ENCODE results near the gene DAGLA.

Gene DAGLA

DNA sequence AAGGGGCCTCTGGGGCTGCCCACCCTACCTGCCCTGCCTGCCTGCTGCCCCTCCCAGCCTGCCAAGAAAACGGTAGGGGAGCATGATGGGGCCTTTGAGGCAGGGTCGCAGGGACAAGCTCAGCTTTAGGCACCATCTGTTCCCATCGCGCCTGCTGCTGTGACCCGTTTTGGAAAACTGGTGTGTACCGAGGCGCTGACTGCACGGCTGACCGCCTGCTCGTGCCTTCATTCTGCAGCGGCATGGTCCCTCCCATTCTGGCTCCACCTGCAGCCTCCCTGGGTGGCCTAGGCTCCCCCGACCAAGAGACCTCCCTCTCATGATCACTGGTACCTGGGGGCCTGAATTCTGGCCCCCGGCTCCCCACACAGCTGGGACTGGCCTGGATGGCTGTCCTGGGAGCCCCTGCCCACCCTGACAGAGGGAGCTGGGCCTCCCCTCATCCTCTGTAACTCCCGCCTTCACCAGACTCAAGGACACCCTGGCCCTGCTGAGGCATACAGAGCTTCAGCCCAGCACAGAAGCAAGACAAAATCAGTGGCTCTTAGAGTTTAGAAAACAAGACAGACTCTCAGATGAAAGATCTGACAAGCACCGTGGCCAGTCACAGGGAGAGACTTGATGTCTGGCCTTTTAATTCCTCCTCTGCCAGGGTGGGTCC, 65.7 kb downstream of the DAGLA start:
- DNase-seq (ENCODE audit: extremely low spot score): no peak
- CTCF ChIA-PET: interaction anchor here (1.6 to 3.7 kb wide), 2 partner anchors 13 to 42 kb away, joined by 3 to 17 read pairs; no protein-coding TSS in a partner anchor
- POLR2A ChIA-PET: no interaction called here
- TF ChIP-seq SUZ12 (IDR thresholded peaks at IDR 0.05): no peak
- no peak for TF ChIP-seq SP1 (IDR thresholded peaks at IDR 0.05)

DNA sequence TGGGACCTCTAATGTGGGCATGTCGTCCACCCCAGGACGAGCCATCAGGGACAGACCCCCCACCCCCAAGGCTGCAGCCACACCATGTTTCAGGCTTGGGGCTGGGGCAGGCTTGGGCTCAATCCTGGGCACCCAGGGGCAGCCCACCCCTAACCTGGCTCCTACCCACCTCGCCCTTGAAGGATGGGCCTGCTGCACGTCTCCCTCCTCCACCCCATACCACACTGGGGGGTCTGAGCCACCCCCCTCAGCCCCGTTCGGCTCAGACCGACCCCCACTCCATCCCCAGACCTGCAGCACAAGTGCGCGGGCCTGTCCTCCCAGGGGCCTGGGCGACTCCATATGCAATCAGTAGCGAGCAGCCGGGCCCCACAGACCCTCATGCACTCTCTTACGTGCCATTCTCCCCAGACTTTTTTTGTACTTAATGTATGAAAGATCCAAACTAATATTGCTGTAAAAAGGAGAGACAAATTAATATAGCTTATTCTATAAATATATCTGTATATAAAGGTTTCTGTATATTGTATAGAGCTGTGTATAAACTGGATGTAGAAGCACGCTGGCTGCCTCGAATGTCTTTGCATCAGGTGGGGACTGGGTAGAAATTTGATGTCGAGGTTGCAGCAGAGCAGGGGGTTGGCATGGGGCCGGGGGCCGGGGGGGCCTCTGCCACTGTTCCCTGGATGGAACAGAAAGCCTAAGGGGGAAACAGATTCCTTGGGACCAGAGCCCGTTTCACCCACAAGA, 66.4 kb downstream of the DAGLA start:
- DNase-seq (ENCODE audit: extremely low spot score): no peak
- TF ChIP-seq BHLHE40 (IDR thresholded peaks at IDR 0.05; ENCODE audit: borderline replicate concordance): no peak
- no peak for TF ChIP-seq NFRKB (IDR thresholded peaks at IDR 0.05)
- no peak for TF ChIP-seq L3MBTL2 (conservative IDR thresholded peaks at IDR 0.05)
- TF ChIP-seq FOXM1 (IDR thresholded peaks at IDR 0.05; ENCODE audit: borderline replicate concordance): no peak
- no peak for TF ChIP-seq SP1 (IDR thresholded peaks at IDR 0.05)
- TF ChIP-seq ELF4 (IDR thresholded peaks at IDR 0.05): no peak
- TF ChIP-seq ARNT (IDR thresholded peaks at IDR 0.05): no peak
- no peak for TF ChIP-seq ZNF384 (IDR thresholded peaks at IDR 0.05)
- no peak for TF ChIP-seq FOXA1 (IDR thresholded peaks at IDR 0.05)
- TF ChIP-seq FOXK2 (IDR thresholded peaks at IDR 0.05): no peak
- TF ChIP-seq HDGF (IDR thresholded peaks at IDR 0.05; ENCODE audit: borderline replicate concordance): no peak
- no peak for TF ChIP-seq SUZ12 (IDR thresholded peaks at IDR 0.05)
- no peak for TF ChIP-seq CTBP1 (IDR thresholded peaks at IDR 0.05; ENCODE audit: borderline replicate concordance)
- no peak for TF ChIP-seq LEF1 (IDR thresholded peaks at IDR 0.05; ENCODE audit: borderline replicate concordance)
- ChIA-PET POLR2A (no interaction called here), CTCF (interaction anchor here (1.0 to 3.7 kb wide), 5 partner anchors 13 to 335 kb away, joined by 3 to 17 read pairs (median 3); no protein-coding TSS in a partner anchor)

DNA sequence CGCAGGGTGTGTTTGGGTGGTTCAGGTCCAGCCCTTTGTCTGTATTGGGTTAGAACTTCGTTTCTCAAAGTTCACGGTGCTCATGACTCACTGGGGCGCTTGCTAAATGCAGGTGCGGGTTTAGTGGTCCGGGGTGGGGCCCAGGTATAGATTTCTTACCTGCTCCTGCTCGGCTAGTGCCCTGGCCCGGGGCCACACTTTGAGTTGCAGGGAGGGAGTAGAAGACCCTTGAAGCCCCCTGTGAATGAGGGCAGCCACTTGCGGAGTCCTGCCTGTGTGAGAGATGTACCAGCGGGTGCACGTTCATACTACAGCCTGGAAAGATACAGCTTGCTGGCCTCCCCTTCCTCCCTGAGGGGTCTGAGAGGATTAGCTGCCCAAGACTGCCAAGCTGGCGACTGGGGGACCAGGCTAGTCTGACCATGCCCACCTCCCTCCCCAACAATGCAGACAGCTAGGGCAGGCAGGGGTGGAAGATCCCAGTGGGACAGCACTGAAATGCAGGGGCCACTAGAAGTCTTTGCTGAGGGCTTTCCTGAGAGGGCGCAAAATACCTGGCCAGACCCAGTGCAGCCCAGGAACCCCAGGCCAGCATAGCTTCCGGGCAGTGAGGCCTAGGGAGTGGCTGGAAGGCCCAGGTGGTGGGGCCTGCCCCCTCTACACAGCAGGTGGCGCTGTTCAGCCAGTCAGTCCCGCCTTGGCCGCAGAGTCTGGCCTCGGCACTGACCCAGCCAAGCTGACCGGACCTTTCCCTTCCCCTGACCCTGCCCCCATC, 67.2 kb downstream of the DAGLA start:
- TF ChIP-seq FOXM1 (IDR thresholded peaks at IDR 0.05; ENCODE audit: borderline replicate concordance) (no peak), HDGF (IDR thresholded peaks at IDR 0.05; ENCODE audit: borderline replicate concordance) (no peak), NFRKB (IDR thresholded peaks at IDR 0.05) (no peak), SUZ12 (IDR thresholded peaks at IDR 0.05) (no peak), CTBP1 (IDR thresholded peaks at IDR 0.05; ENCODE audit: borderline replicate concordance) (no peak), ZNF384 (IDR thresholded peaks at IDR 0.05) (no peak), ARNT (IDR thresholded peaks at IDR 0.05) (no peak), ELF4 (IDR thresholded peaks at IDR 0.05) (no peak), L3MBTL2 (conservative IDR thresholded peaks at IDR 0.05) (no peak), TARDBP (IDR thresholded peaks at IDR 0.05) (no peak), LEF1 (IDR thresholded peaks at IDR 0.05; ENCODE audit: borderline replicate concordance) (no peak)
- TF ChIP-seq, protein P1, sequence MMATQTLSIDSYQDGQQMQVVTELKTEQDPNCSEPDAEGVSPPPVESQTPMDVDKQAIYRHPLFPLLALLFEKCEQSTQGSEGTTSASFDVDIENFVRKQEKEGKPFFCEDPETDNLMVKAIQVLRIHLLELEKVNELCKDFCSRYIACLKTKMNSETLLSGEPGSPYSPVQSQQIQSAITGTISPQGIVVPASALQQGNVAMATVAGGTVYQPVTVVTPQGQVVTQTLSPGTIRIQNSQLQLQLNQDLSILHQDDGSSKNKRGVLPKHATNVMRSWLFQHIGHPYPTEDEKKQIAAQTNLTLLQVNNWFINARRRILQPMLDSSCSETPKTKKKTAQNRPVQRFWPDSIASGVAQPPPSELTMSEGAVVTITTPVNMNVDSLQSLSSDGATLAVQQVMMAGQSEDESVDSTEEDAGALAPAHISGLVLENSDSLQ (IDR thresholded peaks at IDR 0.05): no peak
- ChIA-PET POLR2A (interaction anchor here (0.9 to 1.0 kb wide), 3 partner anchors 35 to 45 kb away, joined by 3 to 5 read pairs (median 4); partner anchors contain the start of genes FEN1 and TMEM258), CTCF (interaction anchor here (0.5 to 3.7 kb wide), 14 partner anchors 10 to 365 kb away, joined by 3 to 17 read pairs (median 4); partner anchors contain the start of genes FEN1 and TMEM258)
- peak; percentile 83 for DNase-seq (ENCODE audit: extremely low spot score)

DNA sequence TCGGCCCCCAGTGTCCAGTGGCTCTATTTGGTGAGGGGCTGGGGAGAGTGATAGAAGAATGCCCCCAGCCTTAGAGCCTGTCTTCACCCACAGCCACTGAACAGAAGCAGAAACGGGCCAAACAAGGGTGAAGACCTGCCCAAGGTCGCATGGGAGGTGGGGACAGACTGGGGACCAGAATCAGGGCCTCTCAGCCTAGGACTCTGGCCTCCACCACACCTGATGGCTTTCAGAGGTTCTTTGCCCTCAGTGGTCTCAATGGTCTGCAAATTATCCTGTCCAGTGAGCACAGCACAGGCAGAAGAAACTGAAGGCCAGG, 67.7 kb downstream of the DAGLA start:
- CTCF ChIA-PET: interaction anchor here (0.6 to 3.7 kb wide), 9 partner anchors 10 to 334 kb away, joined by 3 to 17 read pairs (median 4); partner anchors contain the start of genes FEN1 and TMEM258
- no peak for DNase-seq (ENCODE audit: extremely low spot score)
- POLR2A ChIA-PET: interaction anchor here (0.9 to 1.0 kb wide), 3 partner anchors 34 to 45 kb away, joined by 3 to 5 read pairs (median 4); partner anchors contain the start of genes FEN1 and TMEM258
- no peak for TF ChIP-seq ZNF384 (IDR thresholded peaks at IDR 0.05)
- TF ChIP-seq SP1 (IDR thresholded peaks at IDR 0.05): no peak
- TF ChIP-seq L3MBTL2 (conservative IDR thresholded peaks at IDR 0.05): no peak
- no peak for TF ChIP-seq LEF1 (IDR thresholded peaks at IDR 0.05; ENCODE audit: borderline replicate concordance)
- TF ChIP-seq SUZ12 (IDR thresholded peaks at IDR 0.05): no peak
- no peak for TF ChIP-seq HDGF (IDR thresholded peaks at IDR 0.05; ENCODE audit: borderline replicate concordance)
- TF ChIP-seq TARDBP (IDR thresholded peaks at IDR 0.05): no peak
- no peak for TF ChIP-seq ARNT (IDR thresholded peaks at IDR 0.05)
- TF ChIP-seq FOXM1 (IDR thresholded peaks at IDR 0.05; ENCODE audit: borderline replicate concordance): no peak
- TF ChIP-seq ELF4 (IDR thresholded peaks at IDR 0.05): no peak
- no peak for TF ChIP-seq NFRKB (IDR thresholded peaks at IDR 0.05)
- TF ChIP-seq FOXA1 (IDR thresholded peaks at IDR 0.05): no peak
- no peak for TF ChIP-seq CTBP1 (IDR thresholded peaks at IDR 0.05; ENCODE audit: borderline replicate concordance)
- no peak for TF ChIP-seq BHLHE40 (IDR thresholded peaks at IDR 0.05; ENCODE audit: borderline replicate concordance)

DNA sequence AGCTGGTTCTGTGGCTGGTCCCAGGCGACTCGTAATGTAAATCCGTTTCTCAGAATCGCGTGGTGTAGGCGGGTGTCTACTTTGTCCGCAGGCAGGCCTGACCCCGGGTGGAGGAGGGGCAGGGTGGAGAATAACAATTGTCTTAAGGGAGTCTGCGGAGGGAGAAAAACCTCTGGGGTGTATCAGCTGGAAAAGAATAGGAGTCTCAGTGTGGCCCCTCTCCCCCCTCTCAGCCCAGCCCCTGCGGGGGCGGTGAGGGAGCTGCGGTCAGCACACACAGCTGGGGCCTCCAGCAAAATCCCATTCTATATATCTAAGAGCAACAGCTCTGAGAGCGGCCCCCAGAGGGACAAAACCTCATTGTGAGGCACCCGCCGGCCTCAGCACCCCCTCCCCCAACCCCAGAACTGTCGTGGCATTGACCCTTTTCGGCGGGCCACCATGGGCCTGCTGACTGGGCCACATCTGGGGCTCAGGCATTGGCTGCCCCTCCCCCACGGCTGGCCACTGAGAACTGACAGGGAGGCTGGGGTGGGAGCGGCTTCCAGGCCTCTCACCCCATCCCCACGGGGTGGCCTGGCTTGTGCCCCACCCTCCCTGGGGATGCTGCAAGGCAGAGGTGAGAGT, 69.5 kb downstream of the DAGLA start:
- no peak for DNase-seq (ENCODE audit: extremely low spot score)
- POLR2A ChIA-PET: interaction anchor here (0.9 kb wide), 1 partner anchor 43 kb away, joined by 3 read pairs; the partner anchor contains the start of gene FEN1
- TF ChIP-seq, protein P1 (IDR thresholded peaks at IDR 0.05): no peak
- no peak for TF ChIP-seq FOXM1 (IDR thresholded peaks at IDR 0.05; ENCODE audit: borderline replicate concordance)
- TF ChIP-seq TARDBP (IDR thresholded peaks at IDR 0.05): no peak
- no peak for TF ChIP-seq SP1 (IDR thresholded peaks at IDR 0.05)
- TF ChIP-seq LEF1 (IDR thresholded peaks at IDR 0.05; ENCODE audit: borderline replicate concordance): no peak
- TF ChIP-seq NFRKB (IDR thresholded peaks at IDR 0.05): no peak
- TF ChIP-seq CTBP1 (IDR thresholded peaks at IDR 0.05; ENCODE audit: borderline replicate concordance): no peak
- CTCF ChIA-PET: interaction anchor here (0.7 to 3.7 kb wide), 3 partner anchors 17 to 45 kb away, joined by 3 to 17 read pairs (median 4); no protein-coding TSS in a partner anchor
